ENCODE measurements around the gene METTL25B. TPM values are rescaled to one million over a fixed set of nuclear protein-coding genes. Genes with fewer than 3 reads are reported as not detected.

The METTL25B gene
- total RNA-seq, 1 donor, result 8.3 TPM

DNA sequence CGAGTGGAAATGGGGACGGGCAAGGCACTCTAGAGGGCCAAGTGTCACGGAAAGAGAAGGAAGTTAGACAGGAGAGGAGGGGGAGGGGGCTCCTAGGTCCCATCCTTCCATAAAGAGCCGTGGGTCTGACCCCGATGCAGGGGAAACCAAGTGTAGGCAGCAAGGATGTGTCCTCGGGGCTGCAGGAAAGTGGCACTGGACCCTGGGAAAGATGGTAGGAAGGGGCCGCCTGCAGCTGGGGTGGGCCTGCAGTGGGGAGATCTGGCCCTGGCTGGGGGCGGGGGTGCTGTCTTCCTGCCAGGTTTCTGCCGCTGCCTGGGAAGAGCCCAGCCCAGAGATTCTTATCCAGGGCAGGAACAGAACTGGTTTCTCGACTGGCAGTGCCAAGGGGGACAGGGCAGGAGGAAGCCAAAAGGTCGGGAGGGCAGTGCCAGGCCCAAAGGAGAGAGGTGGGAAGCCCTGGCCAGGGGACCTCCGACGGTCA, 35.8 kb upstream of the METTL25B start:
- no peak for DNase-seq (ENCODE audit: insufficient read length, low spot score, missing footprints)
- no peak overlapping the region for H3K4me2 ChIP-seq (ENCODE audit: insufficient read depth, low read length)
- no peak overlapping the region for H3K27ac ChIP-seq (ENCODE audit: low read depth, low read length)
- no peaks in the 10 kb centered on the region for H4K20me1 ChIP-seq (ENCODE audit: insufficient read depth, low read length)
- no peaks in the 10 kb centered on the region for H3K79me2 ChIP-seq (ENCODE audit: insufficient read depth, low read length)
- H3K9me3 ChIP-seq (ENCODE audit: low read depth, low read length), result no peaks in the 10 kb centered on the region
- H3K27me3 ChIP-seq (ENCODE audit: insufficient read depth, low read length), result peaks cover 11% of the 10 kb centered on the region
- H2AFZ ChIP-seq (ENCODE audit: low read length), result no peak overlapping the region
- H3K4me3 ChIP-seq (ENCODE audit: insufficient read depth, low read length), result no peak overlapping the region
- peaks cover 22% of the 10 kb centered on the region for H3K4me1 ChIP-seq (ENCODE audit: insufficient read depth, low read length)
- no peaks in the 10 kb centered on the region for H3K36me3 ChIP-seq (ENCODE audit: insufficient read depth, low read length)
- TF ChIP-seq, protein P1, sequence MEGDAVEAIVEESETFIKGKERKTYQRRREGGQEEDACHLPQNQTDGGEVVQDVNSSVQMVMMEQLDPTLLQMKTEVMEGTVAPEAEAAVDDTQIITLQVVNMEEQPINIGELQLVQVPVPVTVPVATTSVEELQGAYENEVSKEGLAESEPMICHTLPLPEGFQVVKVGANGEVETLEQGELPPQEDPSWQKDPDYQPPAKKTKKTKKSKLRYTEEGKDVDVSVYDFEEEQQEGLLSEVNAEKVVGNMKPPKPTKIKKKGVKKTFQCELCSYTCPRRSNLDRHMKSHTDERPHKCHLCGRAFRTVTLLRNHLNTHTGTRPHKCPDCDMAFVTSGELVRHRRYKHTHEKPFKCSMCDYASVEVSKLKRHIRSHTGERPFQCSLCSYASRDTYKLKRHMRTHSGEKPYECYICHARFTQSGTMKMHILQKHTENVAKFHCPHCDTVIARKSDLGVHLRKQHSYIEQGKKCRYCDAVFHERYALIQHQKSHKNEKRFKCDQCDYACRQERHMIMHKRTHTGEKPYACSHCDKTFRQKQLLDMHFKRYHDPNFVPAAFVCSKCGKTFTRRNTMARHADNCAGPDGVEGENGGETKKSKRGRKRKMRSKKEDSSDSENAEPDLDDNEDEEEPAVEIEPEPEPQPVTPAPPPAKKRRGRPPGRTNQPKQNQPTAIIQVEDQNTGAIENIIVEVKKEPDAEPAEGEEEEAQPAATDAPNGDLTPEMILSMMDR (IDR thresholded peaks at IDR 0.05; ENCODE audit: extremely low read depth, low read depth, low read length), result no peak

DNA sequence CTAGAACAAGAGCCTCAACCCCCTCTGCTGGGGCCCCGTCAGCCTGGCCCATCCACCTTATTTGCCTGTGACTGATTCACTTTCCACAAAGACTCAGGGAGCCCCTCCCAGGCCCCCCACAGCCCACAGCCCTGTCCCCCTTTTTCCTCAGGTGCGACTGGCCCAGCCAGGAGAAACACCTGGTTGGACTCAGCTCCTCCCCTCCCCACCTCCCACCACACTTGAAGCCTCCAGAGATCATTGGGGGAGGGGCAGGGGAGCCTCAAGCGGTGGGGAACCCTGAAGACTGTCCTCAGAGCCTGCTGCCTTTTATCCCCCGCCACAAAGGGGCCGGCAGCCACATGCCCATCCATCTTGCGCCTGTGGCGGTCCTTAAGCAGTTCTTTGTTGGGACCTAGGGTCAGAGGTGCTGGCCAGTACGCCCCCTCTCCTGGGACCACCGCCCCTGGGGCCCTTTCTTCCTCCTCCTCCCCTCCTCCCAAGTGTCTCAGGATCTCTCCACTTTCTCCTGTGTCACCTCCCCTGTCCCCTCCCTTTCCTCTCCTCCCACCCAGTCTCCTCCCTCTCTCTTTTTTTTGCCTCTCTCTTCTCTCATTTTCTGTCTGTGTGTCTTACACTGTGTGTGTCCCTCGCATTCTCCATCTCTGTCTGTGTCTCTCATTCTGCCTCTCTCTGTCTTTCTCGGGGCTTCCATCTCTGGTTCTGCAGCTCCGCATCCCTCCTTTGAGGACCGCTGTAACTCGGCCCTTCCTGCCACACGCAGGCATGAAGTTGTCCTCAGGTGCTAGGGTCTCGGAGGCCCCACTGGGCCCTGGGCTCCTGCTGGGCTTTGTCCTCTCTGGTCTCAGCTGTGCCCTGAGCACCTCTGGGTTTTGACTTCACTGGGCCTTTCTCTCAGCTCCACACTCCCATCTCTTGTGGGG, 35.1 kb upstream of the METTL25B start:
- no peak overlapping the region for H3K4me2 ChIP-seq (ENCODE audit: insufficient read depth, low read length)
- DNase-seq (ENCODE audit: insufficient read length, low spot score, missing footprints), result peak; percentile 46

DNA sequence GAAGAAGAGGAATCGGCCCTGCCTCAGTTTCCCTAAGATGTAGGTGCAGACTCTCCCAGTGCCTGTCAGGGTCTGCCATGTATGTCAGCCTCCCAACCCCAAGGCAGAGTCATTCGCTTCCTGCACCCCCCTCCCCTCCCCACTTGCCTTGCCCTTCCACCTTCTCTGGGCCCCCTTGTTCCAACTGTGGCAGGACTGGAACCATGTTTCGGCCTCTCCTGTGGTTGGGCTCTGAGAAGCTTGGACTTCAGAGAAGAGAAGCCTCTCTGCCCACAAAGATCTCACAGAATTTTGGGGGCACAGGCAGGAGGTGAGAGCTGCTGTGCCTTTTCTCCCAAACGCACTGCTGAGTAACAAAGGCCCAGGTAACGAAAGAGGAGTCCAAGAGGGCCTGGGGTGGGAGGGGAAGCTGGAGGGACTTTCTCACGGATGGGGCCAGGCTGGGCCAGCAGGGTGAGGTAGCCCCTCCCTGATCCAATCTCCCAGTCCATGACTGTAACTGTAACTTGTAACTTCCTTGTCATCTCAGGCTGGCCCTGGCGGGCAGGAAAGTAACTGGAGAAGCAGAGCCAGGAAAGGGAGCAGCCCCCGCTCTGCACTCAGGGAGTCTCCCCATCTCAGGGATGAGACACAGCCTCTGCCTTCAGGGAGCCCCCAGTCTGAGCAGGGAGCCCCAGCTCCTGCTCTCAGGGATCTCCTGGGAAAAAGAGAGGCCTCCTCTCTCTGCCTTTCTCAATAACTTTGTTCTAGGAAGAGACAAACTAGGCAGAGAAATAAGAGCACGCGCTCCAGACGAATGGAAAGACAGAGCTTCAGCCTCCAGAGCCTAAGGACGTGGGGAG, 34.2 kb upstream of the METTL25B start:
- TF ChIP-seq, protein P1 (IDR thresholded peaks at IDR 0.05; ENCODE audit: extremely low read depth, low read depth, low read length), result no peak
- Histone ChIP-seq H3K9me3 (ENCODE audit: low read depth, low read length) (no peaks in the 10 kb centered on the region), H3K4me3 (ENCODE audit: insufficient read depth, low read length) (no peak overlapping the region), H3K4me1 (ENCODE audit: insufficient read depth, low read length) (peaks cover 21% of the 10 kb centered on the region), H3K36me3 (ENCODE audit: insufficient read depth, low read length) (no peaks in the 10 kb centered on the region), H4K20me1 (ENCODE audit: insufficient read depth, low read length) (no peaks in the 10 kb centered on the region), H2AFZ (ENCODE audit: low read length) (no peak overlapping the region), H3K4me2 (ENCODE audit: insufficient read depth, low read length) (no peak overlapping the region), H3K27me3 (ENCODE audit: insufficient read depth, low read length) (peaks cover 11% of the 10 kb centered on the region), H3K79me2 (ENCODE audit: insufficient read depth, low read length) (no peaks in the 10 kb centered on the region), H3K27ac (ENCODE audit: low read depth, low read length) (no peak overlapping the region)
- peak; percentile 86 for DNase-seq (ENCODE audit: insufficient read length, low spot score, missing footprints)

More for the DNA sequence above, 35.1 kb upstream of the METTL25B start:
- TF ChIP-seq, protein P1 (IDR thresholded peaks at IDR 0.05; ENCODE audit: extremely low read depth, low read depth, low read length), result no peak
- peaks cover 11% of the 10 kb centered on the region for H3K27me3 ChIP-seq (ENCODE audit: insufficient read depth, low read length)
- no peak overlapping the region for H2AFZ ChIP-seq (ENCODE audit: low read length)
- H3K9me3 ChIP-seq (ENCODE audit: low read depth, low read length), result no peaks in the 10 kb centered on the region
- peaks cover 22% of the 10 kb centered on the region for H3K4me1 ChIP-seq (ENCODE audit: insufficient read depth, low read length)
- no peaks in the 10 kb centered on the region for H3K79me2 ChIP-seq (ENCODE audit: insufficient read depth, low read length)
- H3K36me3 ChIP-seq (ENCODE audit: insufficient read depth, low read length), result no peaks in the 10 kb centered on the region
- no peaks in the 10 kb centered on the region for H4K20me1 ChIP-seq (ENCODE audit: insufficient read depth, low read length)
- H3K27ac ChIP-seq (ENCODE audit: low read depth, low read length), result no peak overlapping the region
- H3K4me3 ChIP-seq (ENCODE audit: insufficient read depth, low read length), result no peak overlapping the region

DNA sequence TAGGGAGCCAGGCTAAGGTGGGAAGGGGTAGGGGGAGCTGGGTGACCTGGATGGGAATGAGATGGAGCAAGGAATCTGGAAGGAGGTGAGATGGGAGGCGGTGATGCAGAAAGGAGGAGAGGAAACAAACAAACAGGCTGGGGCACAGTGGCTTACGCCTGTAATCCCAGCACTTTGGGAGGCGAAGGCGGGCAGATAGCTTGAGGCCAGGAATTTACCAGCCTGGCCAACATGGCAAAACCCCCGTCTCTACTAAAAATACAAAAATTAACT, 33.6 kb upstream of the METTL25B start:
- Histone ChIP-seq H3K4me2 (ENCODE audit: insufficient read depth, low read length) (no peak overlapping the region), H4K20me1 (ENCODE audit: insufficient read depth, low read length) (no peaks in the 10 kb centered on the region), H3K9me3 (ENCODE audit: low read depth, low read length) (no peaks in the 10 kb centered on the region), H3K27me3 (ENCODE audit: insufficient read depth, low read length) (peaks cover 11% of the 10 kb centered on the region), H3K27ac (ENCODE audit: low read depth, low read length) (no peak overlapping the region), H3K79me2 (ENCODE audit: insufficient read depth, low read length) (no peaks in the 10 kb centered on the region), H3K4me3 (ENCODE audit: insufficient read depth, low read length) (no peak overlapping the region), H2AFZ (ENCODE audit: low read length) (no peak overlapping the region), H3K4me1 (ENCODE audit: insufficient read depth, low read length) (peaks cover 17% of the 10 kb centered on the region), H3K36me3 (ENCODE audit: insufficient read depth, low read length) (no peaks in the 10 kb centered on the region)
- TF ChIP-seq, protein P1 (IDR thresholded peaks at IDR 0.05; ENCODE audit: extremely low read depth, low read depth, low read length), result no peak
- DNase-seq (ENCODE audit: insufficient read length, low spot score, missing footprints), result peak; percentile 64

Measured in osteoblast (primary cell).